ENCODE results near the gene C2CD2.
"Not testable (repeated sequence)": the region's sequence is repeated elsewhere in the genome, so short reads cannot be mapped to it uniquely, and the experiment has no call there.

The C2CD2 gene

GRCh38 chr21:41961282-41961701 is 7.5 kb upstream of the C2CD2 start:
- Histone ChIP-seq H3K36me3 (no peaks in the 10 kb centered on the region), H3K9me3 (no peaks in the 10 kb centered on the region), H3K4me1 (peaks cover 0 to 32% (median 27%) of the 10 kb centered on the region in 4 donors), H3K27ac (no peak overlapping the region), H3K4me3 (no peak overlapping the region), H3K27me3 (no peaks in the 10 kb centered on the region)
- no peak for DNase-seq
- intact Hi-C loops (cut with DNase I; ENCODE audit: low total_unique reads): loop anchor here (5.0 kb wide), 1 partner anchor 51 kb away; the partner anchor contains the start of gene ZBTB21
- TF ChIP-seq CTCF (IDR thresholded peaks at IDR 0.05): no peak

GRCh38 chr21:41960386-41960785 is 6.6 kb upstream of the C2CD2 start:
- intact Hi-C loops (cut with DNase I; ENCODE audit: low total_unique reads): loop anchor here (5.0 kb wide), 1 partner anchor 52 kb away; the partner anchor contains the start of gene ZBTB21
- H3K36me3 ChIP-seq: no peaks in the 10 kb centered on the region
- H3K27me3 ChIP-seq: no peaks in the 10 kb centered on the region
- no peak for TF ChIP-seq CTCF (IDR thresholded peaks at IDR 0.05)
- no peak overlapping the region for H3K4me3 ChIP-seq
- peaks cover 0 to 32% (median 27%) of the 10 kb centered on the region in 4 donors for H3K4me1 ChIP-seq
- H3K27ac ChIP-seq: no peak overlapping the region
- DNase-seq: no peak
- H3K9me3 ChIP-seq: no peaks in the 10 kb centered on the region

- H3K27me3 ChIP-seq, H3K9me3 ChIP-seq, H3K4me3 ChIP-seq, DNase-seq, H3K36me3 ChIP-seq: not testable (repeated sequence)
- H3K27ac ChIP-seq: peak overlapping the region; percentile 29 to 74
- intact Hi-C loops (cut with DNase I; ENCODE audit: low total_unique reads): loop anchor here (5.0 kb wide), 1 partner anchor 53 kb away; the partner anchor contains the start of gene ZBTB21
- H3K4me1 ChIP-seq: peaks cover 0 to 32% (median 27%) of the 10 kb centered on the region in 4 donors
Measured at GRCh38 chr21:41959697-41960096, 5.9 kb upstream of the C2CD2 start.

- no peaks in the 10 kb centered on the region for H3K36me3 ChIP-seq
- DNase-seq: peak; percentile 49 to 91
- no peaks in the 10 kb centered on the region for H3K9me3 ChIP-seq
- peaks cover 0 to 36% (median 27%) of the 10 kb centered on the region in 4 donors for H3K4me1 ChIP-seq
- H3K4me3 ChIP-seq: no peak overlapping the region
- intact Hi-C loops (cut with DNase I; ENCODE audit: low total_unique reads): no loop called here
- peak overlapping the region; percentile 29 to 74 for H3K27ac ChIP-seq
- no peaks in the 10 kb centered on the region for H3K27me3 ChIP-seq
- TF ChIP-seq CTCF (IDR thresholded peaks at IDR 0.05): no peak
Measured at GRCh38 chr21:41958886-41959563, 5.2 kb upstream of the C2CD2 start.

DNA sequence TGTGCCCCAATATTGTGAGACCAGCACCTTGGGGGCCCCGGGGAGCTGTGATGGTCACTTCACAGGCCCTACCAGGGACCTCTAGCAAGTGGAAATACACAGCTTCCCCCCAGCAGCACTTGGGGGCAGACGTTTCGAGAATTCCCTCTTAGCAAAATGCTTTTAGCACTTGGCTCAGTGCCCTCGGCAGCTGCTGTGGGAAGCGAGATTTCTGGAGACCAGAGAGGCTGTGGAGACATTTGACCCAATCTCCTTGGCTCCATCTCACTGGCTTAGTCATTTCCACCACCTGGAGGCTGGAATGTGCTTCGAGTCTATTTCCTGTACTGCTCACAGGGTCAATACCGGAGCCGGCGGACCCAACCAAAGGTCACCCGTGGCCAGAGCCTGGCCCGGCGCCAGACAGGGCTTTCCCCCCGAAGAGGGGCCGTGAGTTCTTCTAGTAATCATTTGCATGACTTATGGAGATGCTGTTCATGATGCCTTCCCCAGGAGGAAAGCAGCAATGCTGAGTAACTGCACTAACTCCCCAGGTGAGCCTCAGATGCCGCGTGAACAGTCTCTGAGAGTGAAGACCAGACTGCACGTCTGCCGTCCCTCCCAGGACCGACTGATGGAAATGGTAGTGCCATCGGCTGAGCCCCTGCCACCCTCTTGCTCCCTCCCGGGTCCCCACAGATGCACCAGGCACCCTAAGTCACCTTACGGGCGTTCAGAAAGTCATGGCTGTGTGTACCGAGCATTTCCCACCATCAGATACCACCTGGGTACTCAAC is 4.4 kb upstream of the C2CD2 start:
- no peaks in the 10 kb centered on the region for H3K9me3 ChIP-seq

More for the DNA sequence above, 4.4 kb upstream of the C2CD2 start:
- H3K4me3 ChIP-seq: no peak overlapping the region
- DNase-seq: peak; percentile 75 to 89
- H3K36me3 ChIP-seq: no peaks in the 10 kb centered on the region
- no peaks in the 10 kb centered on the region for H3K27me3 ChIP-seq
- H3K4me1 ChIP-seq: peaks cover 0 to 38% (median 28%) of the 10 kb centered on the region in 4 donors
- TF ChIP-seq CTCF (IDR thresholded peaks at IDR 0.05): peak; percentile 23 to 42
- intact Hi-C loops (cut with DNase I; ENCODE audit: low total_unique reads): no loop called here
- H3K27ac ChIP-seq: peak overlapping the region; percentile 29 to 74

Measured in tibial artery (tissue), 4 donors.